ENCODE data around the gene ZMIZ1. TPM values are rescaled to one million over a fixed set of nuclear protein-coding genes. Genes with fewer than 3 reads are reported as not detected.

Gene ZMIZ1
- total RNA-seq, 6 experiments from 2014 or later, result 38.6 to 60.3 (median 51.2) TPM

GRCh38 chr10:79222186-79222585 is 153.4 kb downstream of the ZMIZ1 start:
- peaks cover 27% of the 10 kb centered on the region for H3K36me3 Mint-ChIP-seq (ENCODE audit: low read depth)
- H3K4me1 Mint-ChIP-seq (ENCODE audit: low read depth), result peaks cover 46% of the 10 kb centered on the region
- H3K27ac Mint-ChIP-seq, result no peak overlapping the region
- DNase-seq, result no peak
- peaks cover 19% of the 10 kb centered on the region for H3K27me3 Mint-ChIP-seq (ENCODE audit: insufficient read depth)
- no peak for TF ChIP-seq CTCF (IDR thresholded peaks at IDR 0.05)
- H3K9me3 Mint-ChIP-seq, result no peaks in the 10 kb centered on the region
- no peak overlapping the region for H3K4me3 Mint-ChIP-seq

- no peak for TF ChIP-seq CTCF (IDR thresholded peaks at IDR 0.05)
- Mint-ChIP-seq H3K9me3 (no peaks in the 10 kb centered on the region), H3K36me3 (ENCODE audit: low read depth) (peaks cover 19% of the 10 kb centered on the region), H3K27me3 (ENCODE audit: insufficient read depth) (peaks cover 21% of the 10 kb centered on the region), H3K27ac (peak overlapping the region; percentile 16), H3K4me3 (peak overlapping the region; percentile 37; the same call in 1 of the 2 replicates), H3K4me1 (ENCODE audit: low read depth) (peaks cover 45% of the 10 kb centered on the region)
- no peak for DNase-seq
Observed at GRCh38 chr10:79223091-79224048, 154.6 kb downstream of the ZMIZ1 start.

GRCh38 chr10:79224263-79224949 is 155.6 kb downstream of the ZMIZ1 start:
- Mint-ChIP-seq H3K4me1 (ENCODE audit: low read depth) (peaks cover 34% of the 10 kb centered on the region), H3K27ac (peak overlapping the region; percentile 16), H3K36me3 (ENCODE audit: low read depth) (peaks cover 12% of the 10 kb centered on the region; the same call in 1 of the 2 replicates), H3K9me3 (no peaks in the 10 kb centered on the region), H3K4me3 (no peak overlapping the region; the same call in 1 of the 2 replicates), H3K27me3 (ENCODE audit: insufficient read depth) (peaks cover 21% of the 10 kb centered on the region)
- no peak for DNase-seq
- no peak for TF ChIP-seq CTCF (IDR thresholded peaks at IDR 0.05)

- DNase-seq, result no peak
- no peak overlapping the region for H3K27ac Mint-ChIP-seq
- H3K36me3 Mint-ChIP-seq (ENCODE audit: low read depth), result peaks cover 12% of the 10 kb centered on the region; the same call in 1 of the 2 replicates
- H3K9me3 Mint-ChIP-seq, result no peaks in the 10 kb centered on the region
- peaks cover 32% of the 10 kb centered on the region for H3K4me1 Mint-ChIP-seq (ENCODE audit: low read depth)
- peaks cover 21% of the 10 kb centered on the region for H3K27me3 Mint-ChIP-seq (ENCODE audit: insufficient read depth)
- no peak overlapping the region for H3K4me3 Mint-ChIP-seq
- no peak for TF ChIP-seq CTCF (IDR thresholded peaks at IDR 0.05)
Observed at GRCh38 chr10:79224992-79225391, 156.2 kb downstream of the ZMIZ1 start.

GRCh38 chr10:79226391-79227245 is 157.9 kb downstream of the ZMIZ1 start:
- peaks cover 17% of the 10 kb centered on the region; the same call in 1 of the 2 replicates for H3K4me1 Mint-ChIP-seq (ENCODE audit: low read depth)
- H3K27me3 Mint-ChIP-seq (ENCODE audit: insufficient read depth), result peaks cover 19% of the 10 kb centered on the region
- peaks cover 16% of the 10 kb centered on the region; the same call in 1 of the 2 replicates for H3K36me3 Mint-ChIP-seq (ENCODE audit: low read depth)
- TF ChIP-seq CTCF (IDR thresholded peaks at IDR 0.05), result no peak
- H3K4me3 Mint-ChIP-seq, result no peak overlapping the region; the same call in 1 of the 2 replicates
- DNase-seq, result no peak
- H3K9me3 Mint-ChIP-seq, result no peaks in the 10 kb centered on the region
- H3K27ac Mint-ChIP-seq, result no peak overlapping the region; the same call in 1 of the 2 replicates

Data from HFFc6 (cell line).